Testis (tissue), 2 donors: Measurements from ENCODE around the gene PAFAH2.

Experiments used
- CTCF ChIP-seq, 3 experiments: fragments of 450-650 bp in 2 of 3; fragments of 200-600 bp in 1 of 3; sonication (generic) in 1 of 3; IDR thresholded peaks; one replicate each; pipeline ENCODE4 v1.5.1; 2016 to 2019; ENCODE audit warnings: antibody characterized with exemption in 3 of 3, mild to moderate bottlenecking in 2 of 3, moderate library complexity in 1 of 3
- POLR2A ChIP-seq: fragments of 450-650 bp; IDR thresholded peaks from one replicate; pipeline ENCODE4 v1.6.1; 2017; ENCODE audit warnings: antibody characterized with exemption, mild to moderate bottlenecking, moderate library complexity

- no peak for TF ChIP-seq CTCF (IDR thresholded peaks at IDR 0.05)
- no peak for TF ChIP-seq POLR2A
Measured at GRCh38 chr1:26031611-26032220, 33.9 kb upstream of the PAFAH2 start.
